Endothelial cell (in vitro differentiated cells): ENCODE measurements around the gene CIB4. TPM values are rescaled to one million over a fixed set of nuclear protein-coding genes. Genes with fewer than 3 reads are reported as not detected.

Experiments
- DNase-seq: peaks from one replicate; pipeline ENCODE4 v3.0.0; 2021; ENCODE audit warnings: low spot score
- H3K27ac Mint-ChIP-seq: one replicate; pipeline ENCODE4 v1.8.0; 2021; ENCODE audit warnings: mixed read lengths, inconsistent platforms; ENCODE audit not compliant: unreplicated experiment
- H3K27me3 Mint-ChIP-seq: one replicate; pipeline ENCODE4 v1.8.0; 2021; ENCODE audit warnings: mild to moderate bottlenecking, moderate library complexity, mixed read lengths, inconsistent platforms; ENCODE audit not compliant: unreplicated experiment
- H3K36me3 Mint-ChIP-seq: one replicate; pipeline ENCODE4 v1.8.0; 2021; ENCODE audit warnings: mild to moderate bottlenecking, low read depth, mixed read lengths, inconsistent platforms; ENCODE audit not compliant: unreplicated experiment
- H3K4me1 Mint-ChIP-seq: one replicate; pipeline ENCODE4 v1.8.0; 2021; ENCODE audit warnings: mild to moderate bottlenecking, mixed read lengths, inconsistent platforms; ENCODE audit not compliant: unreplicated experiment
- H3K4me3 Mint-ChIP-seq: one replicate; pipeline ENCODE4 v1.8.0; 2021; ENCODE audit warnings: mild to moderate bottlenecking, mixed read lengths, inconsistent platforms; ENCODE audit not compliant: unreplicated experiment
- H3K9me3 Mint-ChIP-seq: one replicate; pipeline ENCODE4 v1.8.0; 2021; ENCODE audit warnings: mixed read lengths, inconsistent platforms; ENCODE audit not compliant: unreplicated experiment
- CTCF ChIP-seq: fragments of 200-600 bp; sonication (generic); IDR thresholded peaks from one replicate; pipeline ENCODE4 v1.5.0; 2021; ENCODE audit warnings: antibody characterized with exemption; ENCODE audit not compliant: unreplicated experiment
- total RNA-seq: library from RNA; stranded (reverse); fragmentation: NEBNext Ultra II Directional; extraction: Animal tissue kit (Norgen Biotek cat#: 25700); gene quantifications from one replicate; pipeline ENCODE4 v1.2.1, GENCODE V29; 2021; ENCODE audit not compliant: unreplicated experiment

Gene CIB4
- total RNA-seq, 1 donor from 2014 or later: not detected

- no peak overlapping the region for H3K27ac Mint-ChIP-seq
- TF ChIP-seq CTCF: no peak
- no peaks in the 10 kb centered on the region for H3K36me3 Mint-ChIP-seq
- DNase-seq: no peak
- peaks cover 5% of the 10 kb centered on the region for H3K4me1 Mint-ChIP-seq
- H3K9me3 Mint-ChIP-seq: no peaks in the 10 kb centered on the region
- peaks cover 7% of the 10 kb centered on the region for H3K27me3 Mint-ChIP-seq
- H3K4me3 Mint-ChIP-seq: no peak overlapping the region
Observed at GRCh38 chr2:26672112-26672817, 31.1 kb upstream of the CIB4 start.

- no peak for DNase-seq
- TF ChIP-seq CTCF: no peak
- Mint-ChIP-seq H3K27ac (no peak overlapping the region), H3K36me3 (no peaks in the 10 kb centered on the region), H3K4me1 (peaks cover 5% of the 10 kb centered on the region), H3K4me3 (no peak overlapping the region), H3K9me3 (no peaks in the 10 kb centered on the region), H3K27me3 (peaks cover 7% of the 10 kb centered on the region)
Observed at GRCh38 chr2:26671691-26672090, 30.5 kb upstream of the CIB4 start.

GRCh38 chr2:26670931-26671460 is 29.8 kb upstream of the CIB4 start:
- H3K27me3 Mint-ChIP-seq: peaks cover 4% of the 10 kb centered on the region
- no peak for TF ChIP-seq CTCF
- no peak for DNase-seq
- H3K9me3 Mint-ChIP-seq: no peaks in the 10 kb centered on the region
- H3K4me1 Mint-ChIP-seq: peaks cover 5% of the 10 kb centered on the region
- H3K27ac Mint-ChIP-seq: no peak overlapping the region
- no peak overlapping the region for H3K4me3 Mint-ChIP-seq
- H3K36me3 Mint-ChIP-seq: no peaks in the 10 kb centered on the region

GRCh38 chr2:26670171-26670570 is 29.0 kb upstream of the CIB4 start:
- H3K36me3 Mint-ChIP-seq: no peaks in the 10 kb centered on the region
- no peaks in the 10 kb centered on the region for H3K9me3 Mint-ChIP-seq
- no peak for DNase-seq
- H3K27ac Mint-ChIP-seq: no peak overlapping the region
- TF ChIP-seq CTCF: no peak
- no peak overlapping the region for H3K4me3 Mint-ChIP-seq
- H3K27me3 Mint-ChIP-seq: peaks cover 4% of the 10 kb centered on the region
- peaks cover 5% of the 10 kb centered on the region for H3K4me1 Mint-ChIP-seq

GRCh38 chr2:26668856-26669750 is 27.9 kb upstream of the CIB4 start:
- H3K27ac Mint-ChIP-seq: no peak overlapping the region
- no peaks in the 10 kb centered on the region for H3K36me3 Mint-ChIP-seq
- peaks cover 4% of the 10 kb centered on the region for H3K27me3 Mint-ChIP-seq
- DNase-seq: no peak
- TF ChIP-seq CTCF: no peak
- peaks cover 5% of the 10 kb centered on the region for H3K4me1 Mint-ChIP-seq
- no peaks in the 10 kb centered on the region for H3K9me3 Mint-ChIP-seq
- H3K4me3 Mint-ChIP-seq: no peak overlapping the region
